ENCODE results near the gene TUT7. TPM values are rescaled to one million over a fixed set of nuclear protein-coding genes. Genes with fewer than 3 reads are reported as not detected.
A peak's percentile ranks its signal among the peaks of the same experiment; 100 is the strongest.

Gene TUT7
- total RNA-seq, 6 experiments from 2014 or later = 17.8 to 23.9 (median 19.2) TPM

GRCh38 chr9:86279839-86280238 lies 74.4 kb downstream of the TUT7 start:
- peaks cover 6% of the 10 kb centered on the region for H3K36me3 Mint-ChIP-seq (ENCODE audit: low read depth)
- no peak for DNase-seq
- peak overlapping the region; percentile 5; the same call in 1 of the 2 replicates for H3K27ac Mint-ChIP-seq
- H3K27me3 Mint-ChIP-seq (ENCODE audit: insufficient read depth) = peaks cover 2% of the 10 kb centered on the region; the same call in 1 of the 2 replicates
- no peaks in the 10 kb centered on the region for H3K9me3 Mint-ChIP-seq
- peak overlapping the region; percentile 94 for H3K4me3 Mint-ChIP-seq
- TF ChIP-seq CTCF (IDR thresholded peaks at IDR 0.05) = no peak
- peaks cover 47% of the 10 kb centered on the region for H3K4me1 Mint-ChIP-seq (ENCODE audit: low read depth)

DNA sequence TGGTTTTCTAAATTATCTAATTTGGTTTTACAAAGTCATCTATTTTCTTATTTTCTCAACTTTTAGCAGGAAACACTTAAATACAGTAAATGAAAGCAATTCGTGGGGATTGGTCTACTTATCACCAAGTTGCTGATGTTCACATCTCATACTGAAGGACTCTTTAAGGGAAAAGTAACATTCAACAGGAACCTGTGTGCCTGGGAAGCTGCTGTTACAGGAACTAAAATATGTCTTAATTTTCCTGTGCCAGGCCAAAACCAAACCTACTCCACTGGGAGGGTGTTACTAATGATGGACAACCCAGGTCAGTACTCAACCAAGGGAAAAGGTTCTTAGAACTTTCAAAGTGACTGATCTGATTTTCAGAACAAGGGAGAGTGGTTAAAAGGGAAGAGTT lies 77.1 kb downstream of the TUT7 start:
- H3K9me3 Mint-ChIP-seq = no peaks in the 10 kb centered on the region
- no peak for DNase-seq
- no peak overlapping the region for H3K27ac Mint-ChIP-seq
- no peak for TF ChIP-seq CTCF (IDR thresholded peaks at IDR 0.05)
- H3K4me3 Mint-ChIP-seq = no peak overlapping the region
- H3K27me3 Mint-ChIP-seq (ENCODE audit: insufficient read depth) = no peaks in the 10 kb centered on the region
- peaks cover 43% of the 10 kb centered on the region for H3K4me1 Mint-ChIP-seq (ENCODE audit: low read depth)
- H3K36me3 Mint-ChIP-seq (ENCODE audit: low read depth) = peaks cover 10% of the 10 kb centered on the region

GRCh38 chr9:86275962-86276361 lies 78.2 kb downstream of the TUT7 start:
- peak; percentile 7 for DNase-seq
- peaks cover 21% of the 10 kb centered on the region for H3K36me3 Mint-ChIP-seq (ENCODE audit: low read depth)
- peak; percentile 67 for TF ChIP-seq CTCF (IDR thresholded peaks at IDR 0.05)
- no peak overlapping the region for H3K27ac Mint-ChIP-seq
- no peaks in the 10 kb centered on the region for H3K27me3 Mint-ChIP-seq (ENCODE audit: insufficient read depth)
- H3K4me1 Mint-ChIP-seq (ENCODE audit: low read depth) = peaks cover 37% of the 10 kb centered on the region
- H3K9me3 Mint-ChIP-seq = no peaks in the 10 kb centered on the region
- H3K4me3 Mint-ChIP-seq = no peak overlapping the region

DNA sequence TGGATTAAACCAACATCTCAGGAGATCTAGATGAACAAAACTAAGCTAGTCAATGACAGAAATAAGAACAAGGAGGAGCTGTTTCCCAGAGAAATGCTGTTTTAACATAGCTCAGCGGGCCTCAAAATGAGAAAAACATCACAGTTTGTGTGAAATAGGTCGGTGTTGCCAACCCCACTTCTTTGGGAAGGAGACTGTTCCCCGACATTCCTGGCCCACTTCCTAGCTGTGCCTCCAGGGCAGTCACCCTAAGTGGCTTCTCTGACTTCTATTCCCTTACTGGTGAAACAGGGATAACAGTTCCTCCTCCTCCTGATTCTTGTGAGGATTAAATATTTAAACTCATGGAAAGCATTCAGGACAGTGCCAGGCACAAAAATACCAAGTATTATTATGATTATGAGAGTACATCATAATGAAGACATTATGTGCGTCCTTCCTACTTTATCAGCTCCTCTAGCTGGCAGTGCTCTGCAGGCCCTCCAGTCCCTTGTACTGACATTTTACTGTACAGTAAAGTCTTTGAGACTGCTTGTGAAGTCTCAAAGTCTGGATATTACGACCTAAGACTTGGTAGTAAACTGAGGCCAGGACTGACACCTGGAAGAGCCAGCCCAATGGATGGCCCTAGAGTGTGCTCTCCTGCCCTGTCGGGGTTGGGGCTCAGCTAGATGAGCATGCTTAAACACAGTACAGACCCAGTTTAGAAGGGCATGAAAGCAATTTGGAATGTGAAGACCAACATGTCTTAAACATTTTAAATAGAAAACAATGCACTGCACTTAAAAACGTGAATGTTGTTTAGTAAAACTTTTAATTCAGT lies 79.2 kb downstream of the TUT7 start:
- Mint-ChIP-seq H3K36me3 (ENCODE audit: low read depth) (peaks cover 21% of the 10 kb centered on the region), H3K27ac (peak overlapping the region; percentile 52; the same call in 1 of the 2 replicates), H3K4me1 (ENCODE audit: low read depth) (peaks cover 32% of the 10 kb centered on the region), H3K27me3 (ENCODE audit: insufficient read depth) (no peaks in the 10 kb centered on the region), H3K9me3 (no peaks in the 10 kb centered on the region), H3K4me3 (no peak overlapping the region)
- DNase-seq = no peak
- peak; percentile 14; the same call in 1 of the 2 replicates for TF ChIP-seq CTCF (IDR thresholded peaks at IDR 0.05)

DNA sequence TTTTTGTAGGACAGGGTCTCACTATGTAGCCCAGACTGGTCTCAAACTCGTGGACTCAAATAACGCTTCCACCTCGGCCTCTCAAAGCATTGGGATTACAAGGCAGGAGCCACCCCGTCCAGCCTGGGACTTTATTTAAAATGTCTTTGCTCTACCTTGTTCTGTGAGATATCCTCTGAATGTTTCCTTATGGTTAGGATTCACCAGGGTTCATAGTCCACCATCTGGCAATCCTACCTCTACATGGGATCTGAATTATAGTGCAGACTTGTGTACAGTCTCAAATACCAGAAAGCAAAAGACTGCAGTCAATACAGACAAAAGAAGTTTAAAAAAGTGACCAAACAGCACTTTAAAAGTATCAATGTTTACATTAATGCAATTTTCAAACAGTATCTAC lies 82.0 kb downstream of the TUT7 start:
- no peak overlapping the region for H3K4me3 Mint-ChIP-seq
- H3K36me3 Mint-ChIP-seq (ENCODE audit: low read depth) = peaks cover 24% of the 10 kb centered on the region
- H3K9me3 Mint-ChIP-seq = no peaks in the 10 kb centered on the region
- no peak overlapping the region for H3K27ac Mint-ChIP-seq
- DNase-seq = no peak
- no peaks in the 10 kb centered on the region for H3K27me3 Mint-ChIP-seq (ENCODE audit: insufficient read depth)
- TF ChIP-seq CTCF (IDR thresholded peaks at IDR 0.05) = no peak
- peaks cover 17% of the 10 kb centered on the region; the same call in 1 of the 2 replicates for H3K4me1 Mint-ChIP-seq (ENCODE audit: low read depth)
